Left forelimb (tissue), 1 donor: ENCODE results near the gene IGF2.

Experiments
- DNase-seq: peaks from one replicate; pipeline ENCODE4 v3.0.0-alpha.2; 2018; ENCODE audit warnings: low spot score

Gene IGF2

GRCh38 chr11:2103668-2104523, 35.3 kb downstream of the IGF2 start:
- peak; percentile 56 for DNase-seq

DNA sequence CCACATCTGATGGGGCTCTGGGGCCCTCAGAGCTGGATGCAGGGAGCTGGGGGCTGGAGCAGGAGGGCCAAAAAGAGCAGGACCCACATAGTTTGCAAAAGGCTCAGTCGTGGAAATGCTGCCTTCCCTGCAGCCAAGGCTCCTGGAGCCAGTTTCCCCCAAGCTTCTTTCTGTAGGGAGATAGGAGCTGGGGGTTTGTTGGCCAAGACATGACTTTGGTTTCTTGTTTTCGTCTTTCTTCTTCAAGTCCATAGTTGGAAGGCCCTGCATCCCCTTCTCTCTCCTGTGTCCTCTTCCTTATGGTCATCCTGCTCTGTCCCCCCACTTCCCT, 36.3 kb downstream of the IGF2 start:
- no peak for DNase-seq

DNA sequence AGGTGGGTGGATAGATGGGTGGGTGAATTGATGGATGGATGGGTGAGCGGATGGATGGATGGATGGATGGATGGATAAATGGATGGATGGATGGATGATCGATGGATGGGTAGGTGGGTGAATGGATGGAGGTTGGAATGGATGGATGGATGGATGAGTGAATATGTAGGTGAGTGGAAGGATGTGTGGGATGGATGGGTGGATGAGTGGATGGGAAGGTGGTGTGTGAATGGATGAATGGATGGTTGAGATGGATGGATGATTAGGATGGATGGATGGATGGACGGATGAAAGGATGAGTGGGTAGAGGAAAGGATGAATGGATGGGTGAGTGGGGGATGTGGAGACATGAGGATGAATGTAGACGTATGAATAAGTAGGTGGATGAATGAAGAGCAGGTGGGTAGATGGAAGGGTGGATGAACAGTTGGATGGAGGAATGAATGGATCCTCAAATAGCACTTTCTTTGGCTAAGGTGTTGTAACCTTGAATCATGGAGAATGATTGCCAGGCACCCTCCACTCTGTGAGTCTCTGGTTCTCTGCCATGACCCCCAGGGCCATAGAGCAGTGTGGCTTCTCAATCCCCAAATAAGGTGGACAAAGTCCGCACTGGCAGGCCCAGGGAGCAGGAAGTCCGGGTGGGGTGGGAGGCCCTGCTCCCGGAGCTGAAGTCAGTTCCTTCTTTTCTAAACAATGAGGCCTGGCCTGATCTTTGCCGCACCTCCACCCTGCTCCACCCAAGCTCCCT, 36.9 kb downstream of the IGF2 start:
- peak; percentile 44 for DNase-seq

DNA sequence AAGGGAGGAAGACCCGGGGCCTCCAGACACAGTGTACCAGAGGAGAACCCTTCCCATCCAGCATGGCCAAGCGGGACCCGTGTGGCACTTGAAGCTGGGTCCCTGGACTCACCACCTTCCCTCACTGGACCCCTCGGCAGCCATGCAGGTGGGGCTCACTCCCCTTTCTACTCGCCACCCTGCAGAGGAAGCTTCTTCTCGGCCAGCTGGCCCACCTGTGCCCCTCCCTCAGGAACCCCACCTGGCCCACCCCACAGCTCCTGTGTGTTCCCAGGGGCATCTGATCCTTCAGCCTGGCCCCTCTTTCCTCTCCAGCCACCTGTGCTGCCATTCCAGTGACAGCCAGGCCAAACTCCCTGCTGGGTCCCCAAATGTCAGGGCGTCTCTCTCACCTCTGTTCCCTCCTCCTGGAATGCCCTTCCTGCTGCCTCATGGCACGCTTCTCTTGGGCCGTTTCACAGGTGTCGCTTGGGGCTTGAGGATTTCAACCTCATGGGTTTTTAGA, 38.0 kb downstream of the IGF2 start:
- no peak for DNase-seq

GRCh38 chr11:2100361-2101170, 38.6 kb downstream of the IGF2 start:
- DNase-seq, result peak; percentile 59

DNA sequence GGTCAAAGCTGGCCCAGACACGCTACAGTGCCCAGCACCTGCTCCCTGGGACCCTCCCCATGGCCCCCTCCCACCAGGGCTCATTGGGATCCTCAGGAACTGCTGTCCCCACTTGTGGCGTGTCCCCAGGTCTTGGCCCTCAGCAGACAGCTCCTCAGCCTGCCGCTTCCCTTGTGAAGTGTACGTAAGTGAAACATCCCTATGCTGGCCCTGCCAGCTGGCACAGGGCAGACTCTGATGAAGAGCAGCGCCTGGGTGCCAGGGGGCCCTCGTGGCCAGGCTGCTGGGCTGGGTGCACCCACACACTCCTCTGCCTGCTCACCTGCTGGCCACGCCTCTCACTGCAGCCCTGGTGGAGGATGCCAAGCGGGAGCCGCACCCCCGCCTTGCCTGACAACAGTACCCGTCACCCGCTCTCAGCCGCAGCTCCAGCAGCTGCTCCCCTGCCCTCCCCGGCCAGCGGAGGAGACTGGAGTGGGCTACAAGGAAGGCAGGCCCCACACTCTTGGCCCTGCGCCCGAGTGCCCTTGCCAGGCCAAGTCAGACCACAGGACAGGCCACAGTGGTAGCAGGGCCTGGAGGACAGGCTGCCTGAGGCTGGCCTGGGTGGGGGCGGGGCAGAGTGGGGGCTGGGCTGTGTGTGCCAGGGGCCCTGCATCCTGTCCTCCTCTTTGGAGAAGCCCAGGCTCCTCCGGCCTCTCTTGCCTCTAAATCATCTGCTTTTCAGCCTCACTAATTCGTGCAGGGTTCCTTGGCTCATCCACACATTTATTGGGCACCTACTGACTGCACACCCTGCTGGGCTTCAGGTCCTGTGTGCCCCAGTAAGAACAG, 39.5 kb downstream of the IGF2 start:
- peak; percentile 73 for DNase-seq

GRCh38 chr11:2098691-2099515, 40.3 kb downstream of the IGF2 start:
- DNase-seq, result peak; percentile 66

DNA sequence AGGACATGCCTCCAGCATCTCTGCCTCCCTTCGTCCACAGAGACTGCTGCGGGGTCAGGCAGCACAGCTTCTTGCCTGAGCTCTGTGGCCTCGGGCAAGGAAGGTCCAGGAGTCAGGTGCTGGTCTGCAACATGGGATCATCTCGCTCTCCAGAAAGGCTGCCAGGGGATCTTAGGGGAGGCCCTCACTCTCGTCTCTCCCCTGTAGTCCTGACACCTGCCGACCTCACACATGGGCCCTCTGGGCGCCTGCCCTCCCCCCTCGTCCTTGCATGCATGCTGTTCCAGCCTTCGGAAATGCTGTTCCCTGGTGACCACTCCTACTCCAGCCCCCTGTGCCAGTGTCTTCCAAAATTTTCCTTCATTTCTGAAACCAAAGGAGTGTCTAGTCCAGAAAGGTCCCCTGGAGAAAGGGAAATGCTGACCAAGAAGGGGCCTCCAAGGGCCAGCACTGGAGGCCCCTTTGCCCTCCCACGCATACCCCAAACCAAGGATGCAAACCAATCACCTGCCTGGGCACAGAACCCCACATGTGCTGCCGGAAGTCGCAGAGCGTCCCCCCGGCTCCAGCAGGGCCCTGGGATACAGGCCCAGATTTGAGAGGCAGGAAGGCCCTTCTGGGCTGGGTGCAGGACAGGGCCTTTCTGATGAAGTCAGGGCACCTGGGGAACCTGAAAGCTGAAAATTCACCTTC, 41.0 kb downstream of the IGF2 start:
- no peak for DNase-seq

DNA sequence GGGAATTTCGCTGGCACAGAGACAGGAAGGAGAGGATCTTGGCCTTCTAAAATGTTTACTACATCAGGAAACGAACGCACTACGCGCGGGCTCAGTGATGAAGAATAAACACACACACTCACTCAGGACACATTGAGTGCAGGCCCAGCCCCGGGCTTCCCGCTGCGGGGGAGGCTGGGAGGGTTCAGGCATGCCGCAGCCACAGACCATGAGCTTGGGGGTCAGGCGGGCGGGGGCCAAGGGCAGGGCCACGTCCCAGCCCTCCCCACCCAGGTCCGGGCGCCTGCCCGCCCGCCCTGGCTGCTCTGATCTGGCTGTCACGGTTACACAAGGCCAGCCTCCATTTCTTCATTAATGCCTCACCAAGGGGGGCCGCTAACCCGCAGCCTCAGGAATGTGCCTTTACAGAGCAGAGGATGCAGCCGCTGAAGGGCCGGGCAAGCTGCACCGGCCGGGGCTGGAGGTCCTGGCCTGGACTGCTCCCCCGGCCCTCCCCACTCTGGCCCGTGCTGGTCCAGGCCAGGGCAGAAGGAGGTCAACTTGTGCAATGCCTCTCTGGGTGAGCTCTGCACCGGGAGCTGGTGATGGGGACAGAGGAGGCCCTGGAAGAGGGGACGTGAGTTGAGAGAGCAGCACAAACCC, 41.7 kb downstream of the IGF2 start:
- DNase-seq, result peak; percentile 78

- DNase-seq, result no peak
These were observed 42.3 kb downstream of the IGF2 start for GRCh38 chr11:2096919-2097301.

DNA sequence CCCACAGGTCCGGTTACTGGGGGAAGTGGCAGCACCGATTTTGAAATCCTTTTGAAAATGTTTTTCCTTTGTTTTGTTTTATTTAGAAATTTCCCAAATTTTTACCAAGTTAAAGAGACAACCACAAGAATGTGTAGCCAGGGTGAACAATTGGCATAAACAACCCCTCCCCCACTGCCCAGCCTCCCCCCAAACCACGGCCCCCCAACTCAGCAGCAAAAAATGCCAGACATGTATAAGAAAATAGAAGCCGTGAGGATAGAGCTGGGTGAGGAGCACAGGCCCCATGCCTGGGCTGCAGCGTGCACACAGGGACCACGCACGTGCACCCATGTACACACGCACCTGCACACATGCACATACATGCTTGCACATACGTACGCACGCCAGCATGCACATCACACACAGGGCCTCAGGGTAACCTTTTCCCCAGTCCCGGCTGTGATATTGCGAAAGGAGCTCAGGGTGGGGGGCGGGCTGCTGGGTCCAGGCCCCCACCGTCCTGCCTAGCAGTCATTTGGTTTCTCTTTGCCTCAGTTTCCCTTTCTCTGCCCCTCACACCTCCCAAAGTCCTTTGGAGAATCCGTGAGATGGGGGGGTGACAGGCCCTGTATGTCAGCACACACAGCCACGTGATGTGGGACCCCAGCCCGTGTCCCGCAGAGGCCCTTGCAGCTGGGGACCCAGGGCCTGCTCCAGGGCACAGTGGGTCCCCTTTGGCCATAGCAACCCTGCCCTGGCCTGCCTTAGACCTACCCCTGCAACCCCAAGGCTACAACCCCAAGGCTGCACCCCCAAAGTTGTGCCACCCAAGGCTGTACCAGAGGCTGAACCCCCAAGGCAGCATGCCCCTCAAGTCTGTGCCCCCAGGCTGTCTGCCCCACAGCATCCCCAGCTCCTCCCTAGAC, 42.9 kb downstream of the IGF2 start:
- DNase-seq, result peak; percentile 61

DNA sequence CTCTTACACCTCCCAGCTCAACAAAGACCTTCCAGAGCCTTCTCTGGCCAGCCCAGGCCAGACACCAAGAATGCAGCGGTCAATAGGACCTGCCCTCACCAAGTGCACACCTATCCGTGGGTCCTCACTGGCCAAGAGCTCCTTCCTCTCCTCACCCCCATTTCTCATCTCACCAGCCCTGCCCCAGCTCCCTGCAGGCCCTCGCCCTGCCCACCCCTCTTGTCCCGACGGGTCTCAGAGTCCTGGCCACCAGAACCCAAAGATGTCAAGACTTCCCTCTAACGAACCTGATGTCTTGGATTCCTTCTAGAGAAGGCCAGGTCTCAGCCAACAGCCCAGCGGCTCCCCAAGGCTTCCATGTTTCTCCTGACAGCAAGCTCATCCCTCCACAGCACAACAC, 43.6 kb downstream of the IGF2 start:
- DNase-seq, result no peak

DNA sequence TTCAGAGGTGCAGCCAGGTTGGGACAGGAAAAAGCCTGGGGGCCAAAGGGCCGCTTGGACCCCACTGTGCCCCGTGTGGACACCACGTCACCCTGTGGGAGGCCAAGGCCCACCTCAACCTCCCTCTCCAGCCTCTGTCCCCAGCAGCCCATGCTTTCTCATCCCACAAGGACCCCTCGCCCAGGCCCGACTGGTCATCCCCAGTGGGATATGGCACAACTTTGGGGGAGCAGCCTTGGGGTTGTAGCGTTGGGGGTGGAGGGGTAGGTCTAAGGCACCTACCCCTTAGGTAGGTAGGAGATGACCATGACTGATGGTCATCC, 44.0 kb downstream of the IGF2 start:
- peak; percentile 30 for DNase-seq

DNA sequence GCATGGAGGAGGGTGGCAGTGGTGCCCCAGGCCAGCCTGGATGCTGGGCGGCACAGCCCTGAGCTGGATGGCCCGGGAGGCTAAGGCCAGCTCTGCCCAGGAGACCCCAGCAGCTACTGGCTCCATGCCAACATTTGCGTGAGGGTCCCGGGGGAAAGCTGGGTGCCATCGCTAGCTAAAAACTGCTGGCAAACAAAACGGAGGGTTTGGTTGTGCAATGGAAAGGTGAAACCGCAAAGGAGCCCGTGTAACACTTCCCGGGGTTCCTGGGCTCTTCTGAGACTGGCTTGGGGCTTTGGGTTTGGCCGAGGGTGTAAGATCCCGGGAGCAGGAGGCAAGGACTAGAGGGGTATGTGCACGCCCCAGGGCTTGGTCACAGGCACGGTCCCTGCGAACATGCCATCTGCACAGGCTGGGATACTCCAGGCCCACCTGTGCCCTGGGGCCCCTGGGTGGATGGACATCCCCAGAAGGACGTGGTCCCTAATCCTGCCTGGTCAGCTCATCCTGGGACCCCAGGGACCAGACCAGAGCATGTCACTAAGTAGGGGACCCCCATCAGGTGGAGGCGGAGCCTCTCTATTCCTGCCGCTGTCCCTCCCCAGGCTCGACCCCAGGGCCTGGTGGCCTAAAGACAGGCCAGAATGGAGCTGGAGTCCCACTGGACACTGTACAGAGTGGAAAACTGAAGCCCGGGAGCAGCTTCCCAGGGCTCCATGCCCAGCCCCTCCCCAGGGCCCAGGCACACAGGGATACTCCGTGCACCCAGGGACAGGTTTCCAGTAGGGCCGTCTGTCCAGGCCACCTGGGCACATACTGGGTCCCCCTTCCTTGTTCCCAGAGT, 44.6 kb downstream of the IGF2 start:
- DNase-seq, result peak; percentile 59

DNA sequence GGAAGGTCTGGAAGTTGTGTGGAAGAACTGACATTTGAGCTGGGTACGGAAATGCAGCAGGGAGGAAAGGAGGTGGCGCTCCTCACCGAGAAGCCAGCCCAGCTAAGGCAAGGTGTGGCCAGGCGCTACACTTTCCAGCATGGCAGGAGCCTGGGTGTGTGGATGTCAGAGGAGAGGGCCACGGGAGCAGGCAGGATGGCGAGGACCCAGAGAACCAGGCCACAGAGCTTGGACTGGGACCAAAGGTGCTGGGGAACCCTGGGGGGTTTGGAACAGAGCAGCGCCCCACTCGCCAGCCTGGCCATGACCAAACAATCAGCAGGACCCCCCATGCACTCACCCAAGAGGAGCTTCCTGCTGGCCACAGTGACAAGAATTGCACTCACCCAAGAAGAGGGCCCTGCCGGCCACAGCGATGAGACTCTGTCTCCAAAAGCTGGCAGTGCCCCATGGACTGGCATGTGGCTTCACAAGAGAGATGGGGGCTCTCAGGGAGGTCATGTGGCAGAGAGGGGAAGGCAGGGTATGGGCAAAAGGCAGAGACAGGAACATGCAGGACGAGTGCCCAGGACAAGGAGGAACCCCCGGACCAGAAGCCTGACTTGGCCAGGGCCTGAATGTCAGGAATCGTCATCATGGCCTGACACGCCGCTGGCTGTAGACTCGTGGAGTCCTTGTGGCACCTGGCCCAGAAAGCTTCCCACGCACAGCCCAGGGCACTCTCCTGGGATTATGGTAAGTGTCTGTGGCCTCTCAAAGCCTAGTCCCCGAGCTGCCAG, 45.4 kb downstream of the IGF2 start:
- peak; percentile 60 for DNase-seq

DNA sequence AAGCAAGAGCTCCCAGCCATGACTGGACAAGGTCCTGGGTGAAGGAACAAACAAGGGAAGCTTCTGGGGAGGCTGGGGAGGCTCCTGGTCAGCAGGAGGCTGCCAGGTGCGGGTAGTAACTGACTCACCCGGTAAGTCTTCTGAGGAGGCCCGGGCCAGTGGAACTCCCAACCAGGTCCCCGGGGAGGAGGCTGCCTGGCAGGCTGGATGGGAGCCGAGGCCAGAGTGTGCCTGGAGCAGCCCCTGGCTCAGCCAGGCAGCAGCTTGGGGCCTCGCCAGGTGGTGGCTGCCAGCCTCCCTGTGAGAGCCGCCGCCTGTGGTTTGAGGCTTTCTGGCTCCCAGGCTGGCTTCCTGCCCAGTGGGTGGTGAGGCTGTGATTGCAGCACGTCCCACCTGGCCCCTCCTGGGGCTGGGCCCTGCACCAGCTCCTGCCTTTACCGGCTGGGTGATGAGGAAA, 46.2 kb downstream of the IGF2 start:
- DNase-seq, result peak; percentile 65

DNA sequence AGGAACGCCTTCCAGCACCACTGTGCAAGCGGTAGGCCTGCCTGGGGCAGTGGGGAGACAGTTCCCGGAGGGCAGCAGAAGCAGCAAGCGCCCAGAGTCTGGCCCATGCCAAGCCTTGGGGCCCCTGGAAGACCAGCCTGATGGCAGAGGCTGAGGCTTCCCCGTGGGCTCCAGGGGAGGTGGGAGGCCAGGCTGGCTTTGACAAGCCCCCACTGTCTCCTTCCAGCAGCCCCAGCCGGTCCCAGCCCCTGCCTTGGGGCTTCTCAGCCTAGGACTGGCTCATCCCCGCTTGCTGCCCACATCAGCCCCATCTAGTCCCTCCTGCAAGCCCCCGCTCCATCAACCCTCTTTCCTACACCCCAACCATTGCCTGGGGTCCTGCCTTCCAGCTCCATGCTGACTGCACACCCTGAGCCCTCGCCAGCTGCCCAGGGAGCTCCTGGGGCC, 46.7 kb downstream of the IGF2 start:
- DNase-seq, result peak; percentile 44
